ENCODE data around the gene IFNAR2.
"Not testable (repeated sequence)": the region's sequence is repeated elsewhere in the genome, so short reads cannot be mapped to it uniquely, and the experiment has no call there.

Gene IFNAR2

DNA sequence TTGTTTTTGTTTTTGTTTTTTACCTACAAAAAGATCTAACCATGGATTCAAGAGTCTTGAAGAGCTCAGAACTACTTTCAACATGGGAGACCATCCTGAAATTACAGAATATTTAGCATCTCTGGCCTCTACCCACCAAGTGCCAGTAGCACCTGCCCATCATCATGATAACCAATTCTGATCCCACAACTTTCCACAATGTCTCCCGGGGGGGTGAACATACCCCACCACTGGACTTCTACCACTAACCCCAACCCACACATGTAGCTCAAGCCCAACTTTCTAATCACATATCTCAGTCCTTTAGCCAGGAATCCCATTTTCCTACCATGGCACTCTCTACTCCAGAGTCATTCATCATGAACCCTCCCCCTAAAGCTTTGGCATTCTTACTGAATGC is 15.7 kb upstream of the IFNAR2 start:
- no peak for DNase-seq (ENCODE audit: low read depth in 1 of 2, low spot score in 1 of 2)

DNA sequence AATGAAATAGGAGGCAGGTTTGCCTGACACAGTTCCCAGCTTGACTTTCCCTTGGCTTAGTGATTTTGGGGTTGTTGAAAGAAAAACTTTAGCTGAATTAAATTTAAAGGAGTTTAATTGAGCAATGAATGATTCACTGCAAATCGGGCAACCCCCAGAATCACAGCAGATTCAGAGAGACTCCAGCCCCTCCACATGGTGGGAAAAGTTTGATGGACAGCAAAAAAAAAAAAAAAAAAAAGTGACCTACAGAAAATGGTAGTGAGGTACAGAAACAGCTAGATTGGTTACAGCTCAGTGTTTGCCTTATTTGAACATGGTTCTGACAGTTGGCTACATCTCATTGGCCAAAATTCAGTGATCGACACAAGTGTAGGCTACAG is 12.6 kb upstream of the IFNAR2 start:
- no peak for DNase-seq (ENCODE audit: low read depth in 1 of 2, low spot score in 1 of 2)

DNA sequence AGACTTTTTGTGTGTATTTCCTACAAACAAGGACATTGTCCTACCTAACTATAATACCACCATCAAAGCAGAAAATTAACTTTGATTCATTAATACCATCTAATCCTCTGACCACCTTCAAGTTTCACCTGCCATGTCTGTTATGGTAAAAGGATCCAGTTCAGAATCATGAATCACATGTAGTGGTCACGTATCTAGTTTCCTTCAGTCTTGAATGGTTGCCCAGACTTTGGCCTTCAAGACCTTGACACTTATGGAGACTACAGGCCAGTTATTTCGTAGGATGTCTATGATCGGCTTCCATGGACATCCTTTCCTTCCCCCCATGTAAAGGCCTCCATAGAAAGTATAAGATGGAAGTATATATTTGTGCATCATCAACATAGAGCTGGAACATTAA is 10.4 kb upstream of the IFNAR2 start:
- no peak for DNase-seq (ENCODE audit: low read depth in 1 of 2, low spot score in 1 of 2)

DNA sequence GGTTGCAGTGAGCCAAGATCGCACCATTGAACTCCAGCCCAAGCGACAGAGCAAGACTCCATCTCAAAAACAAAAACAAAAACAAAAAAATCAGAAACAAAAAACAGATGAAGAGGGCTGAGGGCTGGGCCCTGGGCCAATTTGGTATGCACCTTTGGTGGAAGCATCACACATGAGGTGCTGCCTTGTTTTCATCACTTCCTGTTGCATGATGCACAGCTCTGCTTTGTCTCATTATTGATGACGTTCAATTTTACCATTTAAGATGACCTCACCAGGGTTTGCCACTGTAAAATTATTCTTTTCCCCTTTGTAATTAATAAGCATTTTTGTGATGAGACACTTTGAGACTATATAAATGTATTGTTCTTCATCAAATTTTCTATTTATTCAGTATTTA is 9.8 kb upstream of the IFNAR2 start:
- no peak for DNase-seq (ENCODE audit: low read depth in 1 of 2, low spot score in 1 of 2)

DNA sequence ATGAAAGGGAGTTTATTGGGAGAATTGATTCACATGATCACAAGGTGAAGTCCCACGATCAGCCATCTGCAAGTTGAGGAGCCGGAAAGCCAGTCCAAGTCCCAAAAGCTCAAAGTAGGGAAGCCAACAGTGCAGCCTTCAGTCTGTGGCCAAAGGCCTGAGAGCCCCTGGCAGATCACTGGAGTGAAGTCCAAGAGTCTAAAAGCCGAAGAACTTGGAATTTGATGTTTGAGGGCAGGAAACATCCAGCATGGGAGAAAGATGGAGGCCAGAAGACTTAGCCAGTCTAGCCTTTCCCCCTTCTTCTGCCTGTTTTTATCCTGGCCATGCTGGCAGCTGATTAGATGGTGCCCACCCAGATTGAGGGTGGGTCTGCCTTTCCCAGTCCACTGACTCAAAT is 4.4 kb upstream of the IFNAR2 start:
- DNase-seq (ENCODE audit: low read depth in 1 of 2, low spot score in 1 of 2) = not testable (repeated sequence)

DNA sequence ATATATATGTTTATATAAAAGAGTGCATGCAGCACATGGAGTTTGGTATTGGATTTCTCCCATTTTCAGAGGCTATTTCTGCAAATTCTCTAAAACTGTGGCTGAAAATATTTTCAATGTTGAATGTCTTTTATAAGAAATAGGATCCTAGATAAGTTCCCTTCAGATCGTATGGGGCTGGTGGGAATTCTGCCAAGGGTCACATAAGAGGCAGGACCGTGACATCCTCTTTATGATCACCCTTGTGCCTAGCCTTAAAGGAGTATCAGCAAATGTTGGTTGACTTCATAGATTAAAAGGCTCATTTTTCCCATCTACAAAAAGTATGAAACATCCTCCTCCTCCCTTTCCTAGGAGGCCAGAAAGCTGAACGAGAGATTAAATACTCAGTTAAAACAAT is 1.3 kb upstream of the IFNAR2 start:
- DNase-seq (ENCODE audit: low read depth in 1 of 2, low spot score in 1 of 2) = no peak

DNA sequence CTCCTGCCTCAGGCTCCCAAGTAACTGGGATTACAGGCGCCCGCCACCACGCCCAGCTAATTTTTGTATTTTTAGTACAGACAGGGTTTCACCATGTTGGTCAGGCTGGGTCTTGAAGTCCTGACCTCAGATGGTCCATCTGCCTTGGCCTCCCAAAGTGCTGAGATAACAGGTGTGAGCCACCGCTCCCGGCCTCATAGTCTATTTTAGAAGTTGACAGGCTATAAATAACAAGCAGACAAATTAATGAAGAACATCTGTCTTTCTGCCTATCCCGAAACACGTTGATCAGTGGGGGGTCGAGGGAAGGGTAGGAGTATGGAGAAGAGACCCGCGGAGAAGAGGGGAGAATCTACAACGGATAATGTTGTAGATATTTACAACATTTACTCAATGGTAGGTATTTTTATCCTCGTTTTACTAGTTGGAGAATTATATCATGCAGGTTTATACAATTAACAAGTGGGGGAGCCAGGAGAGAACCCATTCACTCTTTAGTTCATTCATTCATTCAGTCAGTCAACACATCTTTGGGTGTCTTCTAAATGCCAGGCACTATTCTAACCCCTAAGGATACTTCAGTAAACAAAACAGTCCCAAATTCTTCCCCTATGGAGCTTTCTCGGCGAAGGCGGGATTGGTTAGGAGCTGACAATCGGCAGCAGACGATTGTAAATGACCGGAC is 497 bp upstream of the IFNAR2 start:
- no peak for DNase-seq (ENCODE audit: low read depth in 1 of 2, low spot score in 1 of 2)

DNA sequence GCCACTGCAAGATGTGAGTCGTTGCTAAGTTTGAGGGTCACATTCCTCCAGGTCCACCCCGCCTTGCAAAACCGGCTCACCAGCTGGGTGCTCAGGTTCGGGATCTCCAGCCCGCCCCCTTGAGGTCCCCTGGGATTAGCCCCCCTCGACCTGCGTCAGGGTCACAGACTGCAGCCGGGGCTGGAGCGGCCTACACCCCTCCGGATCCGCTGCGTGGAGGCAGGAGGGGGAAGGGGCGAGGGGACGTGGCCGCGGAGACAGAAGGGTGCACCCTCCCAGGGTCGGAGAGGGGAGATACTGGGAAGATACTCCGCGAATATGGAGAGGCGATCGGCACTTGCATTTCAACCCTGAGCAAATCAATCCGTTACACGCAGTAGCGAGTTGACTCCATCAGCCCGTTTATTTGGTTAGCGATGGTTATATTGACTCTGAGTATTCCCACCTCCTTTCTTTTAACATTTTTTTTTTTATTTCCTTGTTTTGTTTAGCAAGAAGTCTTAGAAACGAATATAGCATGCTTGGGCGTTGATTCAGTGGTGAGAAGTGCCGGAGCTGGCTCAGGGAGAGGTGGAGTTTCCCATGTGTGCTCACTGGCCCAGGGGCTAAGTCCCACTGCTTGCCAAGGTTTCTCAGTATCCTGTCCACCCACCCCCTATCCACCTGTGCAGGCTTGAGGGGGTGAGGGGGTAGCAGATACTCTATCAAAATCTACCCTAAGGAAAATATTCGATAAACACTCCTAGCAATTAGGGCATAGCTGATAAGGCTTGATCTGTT is 997 bp downstream of the IFNAR2 start:
- peak in 1 of 2 donors; percentile 25 for DNase-seq (ENCODE audit: low read depth in 1 of 2, low spot score in 1 of 2)

DNA sequence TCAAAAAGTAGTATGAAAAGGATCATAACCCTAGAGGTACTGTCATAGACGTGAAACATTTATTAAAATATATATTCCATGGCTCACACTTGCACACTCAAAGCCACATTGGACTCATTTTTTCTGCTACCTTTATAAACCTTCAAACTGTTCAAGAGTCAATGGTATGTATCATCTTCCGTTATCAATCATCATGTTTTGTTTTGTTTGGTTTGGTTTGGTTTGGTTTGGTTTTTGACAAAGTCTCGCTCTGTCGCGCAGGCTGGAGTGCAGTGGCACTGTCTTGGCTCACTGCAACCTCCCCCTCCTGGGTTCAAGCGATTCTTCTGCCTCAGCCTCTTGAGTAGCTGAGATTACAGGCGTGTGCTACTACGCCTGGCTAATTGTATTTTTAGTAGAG is 1.8 kb downstream of the IFNAR2 start:
- peak in 1 of 2 donors; percentile 29 for DNase-seq (ENCODE audit: low read depth in 1 of 2, low spot score in 1 of 2)

DNA sequence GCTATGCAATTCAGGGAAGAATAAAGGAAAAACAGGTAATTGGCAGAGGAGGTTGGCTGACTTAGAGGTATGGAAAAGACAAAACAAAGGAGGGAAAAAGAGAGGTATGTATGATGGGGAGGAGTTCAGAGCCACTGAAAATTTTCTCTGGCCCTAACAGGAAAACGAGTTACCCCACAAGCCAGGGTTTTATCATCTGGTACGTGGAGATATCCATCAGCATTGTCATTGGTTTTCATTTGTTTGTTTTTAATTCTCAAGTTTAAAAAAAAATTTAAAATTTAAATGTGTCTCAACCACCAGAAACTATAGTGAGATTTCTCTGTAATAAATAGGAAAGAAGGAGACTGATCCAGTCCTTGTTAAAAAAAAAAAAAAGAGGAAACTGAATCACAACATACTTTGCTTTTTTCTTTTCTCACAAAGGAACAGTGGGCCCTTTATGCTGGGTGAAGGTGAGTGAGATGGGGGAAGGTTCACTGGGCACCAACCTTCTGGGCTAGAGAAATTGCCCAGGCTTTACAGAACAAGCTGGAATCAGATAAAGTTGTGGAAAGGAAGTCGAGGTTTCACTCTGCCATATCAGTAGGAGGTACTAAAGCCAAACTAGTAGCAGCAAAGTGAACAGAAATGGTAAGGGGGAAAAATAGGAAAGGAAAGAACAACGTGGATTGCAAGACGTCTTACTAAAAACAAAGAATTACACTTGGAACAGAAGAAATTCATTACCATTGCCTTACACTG is 2.7 kb downstream of the IFNAR2 start:
- DNase-seq (ENCODE audit: low read depth in 1 of 2, low spot score in 1 of 2) = no peak

DNA sequence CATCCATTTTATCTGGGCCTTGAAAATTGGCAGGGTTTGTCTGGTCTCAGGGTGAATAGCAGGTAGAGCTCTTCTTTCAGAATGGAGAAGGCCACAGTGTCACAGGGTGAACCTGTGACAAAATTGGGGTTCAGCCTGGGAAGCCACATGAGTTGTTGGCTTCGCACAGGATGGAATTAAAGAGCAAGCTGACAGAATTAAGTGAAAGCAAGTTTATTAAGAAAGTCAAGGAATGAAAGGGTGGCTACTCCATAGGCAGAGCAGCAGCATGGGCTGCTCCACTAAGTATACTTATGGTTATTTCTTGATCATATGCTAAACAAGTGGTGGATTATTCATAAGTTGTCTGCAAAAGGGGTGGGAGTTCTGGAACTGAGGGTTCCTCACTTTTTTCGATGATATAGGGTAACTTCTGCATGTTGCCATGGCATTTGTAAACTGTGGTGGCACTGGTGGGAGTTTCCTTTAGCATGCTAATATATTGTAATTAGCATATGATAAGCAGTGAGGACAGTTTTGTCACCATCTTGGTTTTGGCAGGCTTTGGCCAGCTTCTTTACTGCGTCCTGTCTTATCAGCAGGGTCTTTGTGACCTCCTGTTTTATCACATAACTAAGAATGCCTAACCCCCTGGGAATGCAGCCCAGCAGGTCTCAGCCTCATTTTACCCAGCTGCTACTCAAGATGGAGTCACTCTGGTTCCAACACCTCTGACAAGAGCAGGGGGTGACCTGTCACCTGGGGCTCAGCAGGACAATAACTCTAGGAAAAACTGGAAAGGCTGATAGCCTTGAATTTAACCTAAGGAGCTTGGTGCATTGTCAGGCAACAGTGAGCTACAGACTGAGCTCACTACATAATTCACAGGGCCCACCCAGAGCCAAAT is 5.1 kb downstream of the IFNAR2 start:
- DNase-seq (ENCODE audit: low read depth in 1 of 2, low spot score in 1 of 2) = no peak

DNA sequence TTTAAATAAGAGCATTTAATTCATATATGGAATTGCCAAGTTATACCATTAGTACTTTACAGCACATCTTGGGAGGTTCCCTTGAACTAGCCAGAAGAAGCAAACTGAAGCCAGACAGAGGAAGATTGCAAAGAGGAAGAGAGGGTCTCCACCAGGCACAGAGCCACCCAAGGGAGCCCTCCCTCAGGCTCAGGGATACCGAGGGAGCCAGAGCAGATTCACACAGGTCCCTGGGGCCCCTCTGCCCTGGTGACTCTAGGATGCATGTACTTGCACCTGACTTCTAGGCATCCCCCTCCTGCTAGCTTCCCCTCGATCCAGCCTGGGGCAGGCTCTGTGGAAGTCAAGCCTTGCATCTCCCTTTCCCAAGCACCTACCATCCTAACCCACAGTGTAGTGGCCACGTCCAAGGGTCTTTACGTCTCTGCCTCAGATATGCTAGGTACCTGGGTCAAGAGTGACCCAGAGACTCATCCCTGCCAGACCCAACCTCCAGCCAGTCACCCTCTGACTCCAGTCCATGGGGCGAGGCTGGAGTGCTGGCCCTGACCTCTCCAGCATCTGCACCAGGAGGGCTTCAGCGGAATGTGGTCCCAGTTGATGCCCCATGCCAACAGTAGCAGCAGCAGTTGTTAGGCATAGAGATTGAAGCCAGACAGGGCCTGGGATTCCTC is 6.4 kb downstream of the IFNAR2 start:
- DNase-seq (ENCODE audit: low read depth in 1 of 2, low spot score in 1 of 2) = no peak

DNA sequence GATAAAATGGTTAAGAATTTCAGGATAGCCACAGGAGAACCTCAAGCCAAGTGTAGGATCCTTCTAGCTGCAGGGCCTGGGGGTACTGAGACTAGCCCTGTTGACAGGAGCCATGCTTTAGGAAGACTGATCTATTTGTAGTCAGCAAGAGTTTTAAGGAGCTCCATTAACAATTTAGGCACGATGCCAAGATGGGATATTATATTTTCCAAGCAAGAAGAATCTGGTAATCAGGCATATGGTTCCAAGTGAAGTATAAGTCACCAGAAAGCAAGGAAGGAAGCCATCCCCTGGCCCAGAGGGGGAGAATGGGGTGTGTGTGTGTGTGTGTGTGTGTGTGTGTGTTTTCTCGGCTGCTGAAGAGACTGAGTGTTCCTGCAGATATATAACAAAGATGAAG is 7.0 kb downstream of the IFNAR2 start:
- no peak for DNase-seq (ENCODE audit: low read depth in 1 of 2, low spot score in 1 of 2)

DNA sequence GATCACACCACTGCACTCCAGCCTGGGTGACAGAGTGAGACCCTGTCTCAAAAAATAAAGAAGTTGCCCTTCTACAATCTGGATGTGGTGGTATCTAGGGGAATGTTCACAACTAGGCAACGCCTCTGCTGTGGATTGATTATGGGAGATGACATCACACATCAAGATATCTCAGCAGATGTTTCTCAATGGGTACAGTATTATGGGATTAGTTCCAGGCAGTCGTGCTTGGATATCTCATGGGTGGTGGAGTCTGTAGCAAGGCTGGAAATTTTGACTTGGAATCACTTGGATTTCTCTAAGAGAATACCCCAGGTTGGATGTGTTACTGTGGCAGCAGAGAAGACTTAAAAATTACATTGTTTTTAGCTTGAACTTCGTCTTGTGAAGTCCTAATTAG is 7.7 kb downstream of the IFNAR2 start:
- DNase-seq (ENCODE audit: low read depth in 1 of 2, low spot score in 1 of 2) = no peak

DNA sequence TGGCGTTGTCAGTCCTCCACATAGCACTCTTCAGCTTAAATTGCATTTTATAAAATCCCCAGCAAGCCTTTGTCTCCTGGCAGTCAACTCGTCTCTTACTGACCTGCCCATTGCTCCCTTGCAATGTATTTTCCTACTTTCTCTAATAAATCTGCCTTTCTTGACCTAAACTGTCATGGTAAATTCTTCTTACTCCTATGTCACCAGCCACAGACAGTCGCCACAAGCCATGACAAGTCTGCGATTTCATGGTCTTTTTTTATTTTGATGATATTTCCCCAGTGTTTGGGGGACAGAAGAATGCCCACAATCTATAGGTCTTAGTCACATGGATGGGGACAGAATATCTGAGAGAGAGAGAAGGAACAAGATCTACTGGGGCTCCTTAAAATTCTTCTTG is 8.4 kb downstream of the IFNAR2 start:
- no peak for DNase-seq (ENCODE audit: low read depth in 1 of 2, low spot score in 1 of 2)

DNA sequence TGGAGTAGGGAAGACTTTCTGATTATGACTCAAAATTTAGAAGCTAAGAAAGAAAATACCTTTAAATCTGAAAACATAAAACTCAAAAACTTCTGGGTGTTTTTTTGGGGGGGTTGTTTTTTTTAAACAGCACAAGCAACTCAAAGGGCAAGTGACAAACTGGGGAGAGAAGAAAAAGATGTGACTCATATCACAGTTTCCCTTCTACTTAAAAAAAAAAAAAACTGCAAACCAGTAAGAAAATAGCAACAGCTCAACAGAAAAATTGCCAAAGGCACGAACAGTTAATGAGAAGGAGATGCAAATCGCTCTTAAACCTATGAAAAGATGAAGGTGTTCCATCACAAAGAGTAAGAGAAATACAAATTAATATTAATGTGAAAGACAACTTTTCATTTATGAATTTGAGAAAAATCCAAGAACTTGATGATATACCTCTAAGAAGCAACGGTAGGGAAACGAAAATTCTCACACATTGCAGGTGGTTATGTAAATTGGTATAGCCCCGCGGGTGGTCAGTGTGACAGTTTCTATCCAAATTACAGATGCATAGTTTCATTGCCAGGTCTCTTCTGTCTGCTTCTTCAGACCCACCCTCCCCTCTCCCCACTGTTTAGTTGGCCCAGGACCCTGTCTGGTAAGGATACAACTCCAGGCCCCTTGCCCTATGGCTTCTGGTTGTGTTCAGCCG is 9.0 kb downstream of the IFNAR2 start:
- no peak for DNase-seq (ENCODE audit: low read depth in 1 of 2, low spot score in 1 of 2)

DNA sequence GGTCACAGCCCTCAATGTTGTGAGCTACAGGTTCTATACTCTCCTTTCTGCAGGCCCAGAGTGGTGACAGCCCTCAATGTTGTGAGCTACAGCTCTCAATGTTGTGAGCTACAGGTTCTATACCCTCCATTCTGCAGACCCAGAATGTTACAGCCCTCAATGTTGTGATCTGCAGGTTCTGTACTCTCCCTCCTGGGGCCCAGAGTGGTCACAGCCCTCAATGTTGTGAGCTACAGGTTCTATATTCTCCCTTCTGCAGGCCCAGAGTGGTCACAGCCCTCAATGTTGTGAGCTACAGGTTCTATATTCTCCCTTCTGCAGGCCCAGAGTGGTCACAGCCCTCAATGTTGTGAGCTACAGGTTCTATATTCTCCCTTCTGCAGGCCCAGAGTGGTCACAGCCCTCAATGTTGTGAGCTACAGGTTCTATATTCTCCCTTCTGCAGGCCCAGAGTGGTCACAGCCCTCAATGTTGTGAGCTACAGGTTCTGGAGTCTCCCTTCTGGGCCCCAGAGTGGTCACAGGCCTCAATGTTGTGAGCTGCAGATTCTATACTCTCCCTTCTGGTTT is 9.9 kb downstream of the IFNAR2 start:
- DNase-seq (ENCODE audit: low read depth in 1 of 2, low spot score in 1 of 2) = not testable (repeated sequence)

DNA sequence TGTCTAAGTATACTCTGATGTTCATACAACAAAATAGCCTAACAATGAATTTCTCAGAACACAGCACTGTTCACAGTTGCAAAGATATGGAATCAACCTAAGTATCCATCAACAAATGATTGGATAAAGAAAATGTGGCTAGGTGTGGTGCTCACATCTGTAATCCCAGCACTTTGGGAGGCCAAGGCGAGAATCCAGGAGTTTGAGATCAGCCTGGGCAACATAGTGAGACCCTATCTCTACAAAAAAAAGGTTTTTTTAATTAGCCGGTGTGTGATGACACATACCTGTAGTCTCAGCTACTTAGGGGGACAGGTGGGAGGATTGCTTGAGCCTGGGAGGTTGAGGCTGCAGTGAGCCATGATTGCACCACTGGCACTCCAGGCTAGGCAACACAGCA is 10.7 kb downstream of the IFNAR2 start:
- no peak for DNase-seq (ENCODE audit: low read depth in 1 of 2, low spot score in 1 of 2)

DNA sequence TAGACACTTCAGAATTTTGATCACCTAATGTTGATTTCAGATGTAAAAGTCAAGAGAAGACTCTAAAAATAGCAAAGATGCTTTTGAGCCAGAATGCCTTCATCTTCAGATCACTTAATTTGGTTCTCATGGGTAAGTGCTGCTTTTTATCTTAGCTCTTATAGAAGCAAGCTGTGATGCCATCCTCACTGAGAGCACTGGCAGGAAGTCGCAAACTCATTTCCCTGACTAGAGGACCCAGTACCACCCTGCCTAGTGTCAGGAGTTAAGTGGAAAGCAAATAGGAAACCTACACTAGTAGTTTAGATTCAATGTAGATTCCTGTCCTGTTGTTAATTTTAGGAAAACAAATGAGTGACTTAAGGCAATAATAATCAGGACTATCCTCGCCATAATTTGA is 12.1 kb downstream of the IFNAR2 start:
- no peak for DNase-seq (ENCODE audit: low read depth in 1 of 2, low spot score in 1 of 2)

DNA sequence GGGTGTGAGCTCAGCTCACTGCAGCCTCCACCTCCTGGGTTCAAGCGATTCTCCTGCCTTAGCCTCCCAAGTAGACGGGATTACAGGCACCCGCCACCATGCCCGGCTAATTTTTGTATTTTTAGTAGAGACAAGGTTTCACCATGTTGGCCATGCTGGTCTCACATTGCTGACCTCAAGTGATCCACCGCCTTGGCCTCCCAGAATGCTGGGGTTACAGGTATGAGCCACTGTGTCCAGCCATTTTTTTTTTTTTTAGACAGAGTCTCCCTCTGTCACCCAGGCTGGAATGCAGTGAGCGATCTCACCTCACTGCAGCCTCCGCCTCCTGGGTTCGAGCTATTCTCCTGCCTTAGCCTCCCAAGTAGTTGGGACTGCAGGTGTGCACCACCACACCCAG is 13.1 kb downstream of the IFNAR2 start:
- not testable (repeated sequence) for DNase-seq (ENCODE audit: low read depth in 1 of 2, low spot score in 1 of 2)
